Neural cell (in vitro differentiated cells): Measurements from ENCODE around the gene SLC2A6. TPM values are rescaled to one million over a fixed set of nuclear protein-coding genes. Genes with fewer than 3 reads are reported as not detected.

Experiments
- H2AFZ ChIP-seq: fragments of 200-600, 300-800 bp; sonication (generic), shearing (Covaris generic); 2 replicates; pipeline ENCODE4 v1.6.0; 2014; ENCODE audit warnings: low read depth, mild to moderate bottlenecking, antibody characterized with exemption, low read length, moderate library complexity
- H3F3A ChIP-seq: fragments of 200-600 bp; shearing (Covaris generic); 2 replicates; pipeline ENCODE4 v1.6.1; 2016; ENCODE audit warnings: mild to moderate bottlenecking, moderate library complexity, mixed read lengths, antibody characterized with exemption, low read length; ENCODE audit not compliant: insufficient read depth, poor library complexity, severe bottlenecking
- H3K27ac ChIP-seq: fragments of 200-600, 300-800 bp; sonication (generic), shearing (Covaris generic); 2 replicates; pipeline ENCODE4 v1.5.1; 2014; ENCODE audit warnings: mild to moderate bottlenecking, low read length, moderate library complexity
- H3K27me3 ChIP-seq: fragments of 300-800, 200-600 bp; sonication (generic), shearing (Covaris generic); 2 replicates; pipeline ENCODE4 v1.6.0; 2014; ENCODE audit warnings: mild to moderate bottlenecking, low read depth, low read length, moderate library complexity; ENCODE audit not compliant: insufficient read depth
- H3K36me3 ChIP-seq: fragments of 300-800, 200-600 bp; sonication (generic), shearing (Covaris generic); 2 replicates; pipeline ENCODE4 v1.5.1; 2014; ENCODE audit warnings: mild to moderate bottlenecking, antibody characterized with exemption, low read length, moderate library complexity; ENCODE audit not compliant: insufficient read depth
- H3K4me2 ChIP-seq: fragments of 300-800, 200-600 bp; sonication (generic), shearing (Covaris generic); 2 replicates; pipeline ENCODE4 v1.6.0; 2014; ENCODE audit warnings: mild to moderate bottlenecking, low read length
- H3K4me3 ChIP-seq: fragments of 300-800, 200-600 bp; sonication (generic), shearing (Covaris generic); 2 replicates; pipeline ENCODE4 v1.5.1; 2014; ENCODE audit warnings: mild to moderate bottlenecking, low read length, moderate library complexity
- H3K79me2 ChIP-seq: fragments of 200-600 bp; shearing (Covaris generic); replicated peaks from 2 replicates; pipeline ENCODE4 v1.6.0; 2014; ENCODE audit warnings: mild to moderate bottlenecking, low read length, moderate library complexity; ENCODE audit not compliant: insufficient read depth
- H3K9ac ChIP-seq: fragments of 300-800, 200-600 bp; sonication (generic), shearing (Covaris generic); 2 replicates; pipeline ENCODE4 v1.6.1; 2016; ENCODE audit warnings: mild to moderate bottlenecking, low read length, mixed read lengths
- H3K9me2 ChIP-seq: fragments of 200-600 bp; shearing (Covaris generic); 2 replicates; pipeline ENCODE4 v1.6.1; 2016; ENCODE audit warnings: mild to moderate bottlenecking, low read length, mixed read lengths; ENCODE audit not compliant: insufficient read depth
- H3K9me3 ChIP-seq: fragments of 200-600, 300-800 bp; sonication (generic), shearing (Covaris generic); 2 replicates; pipeline ENCODE4 v1.6.1; 2016; ENCODE audit warnings: mild to moderate bottlenecking, mixed run types, low read length, moderate library complexity, mixed read lengths
- H4K20me1 ChIP-seq: fragments of 200-600 bp; shearing (Covaris generic); 2 replicates; pipeline ENCODE4 v1.6.1; 2016; ENCODE audit warnings: mild to moderate bottlenecking, mixed run types; ENCODE audit not compliant: insufficient read depth
- CTCF ChIP-seq: fragments of 450-650 bp; IDR thresholded peaks from 2 replicates; pipeline ENCODE4 v1.5.1; 2014; ENCODE audit warnings: antibody characterized with exemption, mild to moderate bottlenecking, moderate library complexity; ENCODE audit not compliant: poor library complexity, severe bottlenecking
- EP300 ChIP-seq: fragments of 450-650 bp; conservative IDR thresholded peaks from 2 replicates; pipeline ENCODE4 v1.6.1; 2014; ENCODE audit warnings: antibody characterized with exemption, mild to moderate bottlenecking, moderate library complexity; ENCODE audit not compliant: poor library complexity, severe bottlenecking
- MXI1 ChIP-seq: fragments of 450-650 bp; conservative IDR thresholded peaks from 2 replicates; pipeline ENCODE4 v1.6.1; 2014; ENCODE audit warnings: antibody characterized with exemption, mild to moderate bottlenecking; ENCODE audit not compliant: poor library complexity, severe bottlenecking
- POLR2AphosphoS5 ChIP-seq: IDR thresholded peaks from 2 replicates; pipeline ENCODE4 v1.6.1; 2012
- RAD21 ChIP-seq: fragments of 450-650 bp; conservative IDR thresholded peaks from 2 replicates; pipeline ENCODE4 v1.6.1; 2014; ENCODE audit warnings: antibody characterized with exemption, mild to moderate bottlenecking, moderate library complexity
- REST ChIP-seq: IDR thresholded peaks from 2 replicates; pipeline ENCODE4 v1.6.1; 2012; ENCODE audit warnings: borderline replicate concordance
- SMC3 ChIP-seq: fragments of 450-650 bp; conservative IDR thresholded peaks from 2 replicates; pipeline ENCODE4 v1.6.1; 2014; ENCODE audit warnings: antibody characterized with exemption, mild to moderate bottlenecking, moderate library complexity; ENCODE audit not compliant: poor library complexity
- TAF1 ChIP-seq: IDR thresholded peaks from 2 replicates; pipeline ENCODE4 v1.6.1; 2012; ENCODE audit warnings: low read depth
- polyA plus RNA-seq: library from polyadenylated mRNA; depleted of rRNA; stranded (reverse); fragments of >200 nt; gene quantifications from 2 replicates; pipeline ENCODE4 v1.2.3, GENCODE V29; 2014

Gene SLC2A6
- polyA plus RNA-seq, 1 donor from 2014 or later, result 11.5 TPM

- no peaks in the 10 kb centered on the region for H3K9me3 ChIP-seq
- H3F3A ChIP-seq, result no peaks in the 10 kb centered on the region
- no peaks in the 10 kb centered on the region for H3K79me2 ChIP-seq
These were observed 5.2 kb downstream of the SLC2A6 start for GRCh38 chr9:133473743-133474142.

GRCh38 chr9:133472753-133473378 is 6.0 kb downstream of the SLC2A6 start:
- Histone ChIP-seq H3K36me3 (no peaks in the 10 kb centered on the region), H3K9ac (no peak overlapping the region), H3K27ac (no peak overlapping the region), H3K79me2 (no peaks in the 10 kb centered on the region), H3K9me3 (no peaks in the 10 kb centered on the region), H3K9me2 (no peaks in the 10 kb centered on the region), H3F3A (no peaks in the 10 kb centered on the region), H2AFZ (no peak overlapping the region), H3K4me3 (no peak overlapping the region), H3K4me2 (no peak overlapping the region), H3K27me3 (no peaks in the 10 kb centered on the region), H4K20me1 (peaks cover 2% of the 10 kb centered on the region)
- TF ChIP-seq EP300 (no peak), REST (no peak), POLR2AphosphoS5 (peak; percentile 24)

More at GRCh38 chr9:133473743-133474142, 5.2 kb downstream of the SLC2A6 start:
- H3K36me3 ChIP-seq, result no peaks in the 10 kb centered on the region
- H4K20me1 ChIP-seq, result no peaks in the 10 kb centered on the region
- no peak overlapping the region for H3K4me2 ChIP-seq
- H3K27me3 ChIP-seq, result no peaks in the 10 kb centered on the region
- no peak overlapping the region for H3K27ac ChIP-seq
- TF ChIP-seq TAF1, result no peak
- no peak for TF ChIP-seq EP300
- no peak for TF ChIP-seq SMC3
- TF ChIP-seq CTCF, result no peak
- no peak for TF ChIP-seq REST
- TF ChIP-seq RAD21, result no peak
- TF ChIP-seq POLR2AphosphoS5, result no peak
- TF ChIP-seq MXI1, result no peak
- no peak overlapping the region for H3K9ac ChIP-seq
- no peaks in the 10 kb centered on the region for H3K9me2 ChIP-seq
- H2AFZ ChIP-seq, result no peak overlapping the region
- no peak overlapping the region for H3K4me3 ChIP-seq
